Endothelial cell of umbilical vein (primary cell): ENCODE measurements around the gene VPREB3. TPM values are rescaled to one million over a fixed set of nuclear protein-coding genes. Genes with fewer than 3 reads are reported as not detected.

Experiments used
- BruUV-seq: library from RNA; stranded (reverse); fragments of 400-500 nt; replicated peaks from 2 replicates; lab custom pipeline; 2021; lab: Mats Ljungman, UMichigan
- CTCF ChIA-PET: fragments of 300-600, 350-600 bp; sonication (Branson Sonifier 250); formaldehyde crosslinking; loops from one replicate; lab custom pipeline; 2021; ENCODE audit warnings: antibody characterized with exemption, inconsistent platforms; lab: Charles Lee
- POLR2A ChIA-PET: fragments of 300-600, 350-600 bp; sonication (Branson Sonifier 250); formaldehyde crosslinking; loops from one replicate; lab custom pipeline; 2021; ENCODE audit warnings: antibody characterized with exemption, inconsistent platforms; lab: Charles Lee
- DNase-seq: peaks from one replicate; pipeline ENCODE4 v3.0.0-alpha.2; 2011; ENCODE audit warnings: low read depth, low spot score
- FAIRE-seq: peaks from 2 replicates; lab custom pipeline; 2011; peaks lifted over from hg19 to GRCh38; lab: Jason Lieb, UNC
- H2AFZ ChIP-seq: 2 replicates; pipeline ENCODE4 v1.6.0; 2012; ENCODE audit warnings: low read depth, low read length, control low read depth, inconsistent platforms
- H3K27ac ChIP-seq: 2 replicates; pipeline ENCODE4 v1.5.1; 2011; ENCODE audit warnings: low read depth, mild to moderate bottlenecking, control low read depth, low read length, moderate library complexity; ENCODE audit not compliant: insufficient read depth
- H3K27me3 ChIP-seq, 2 experiments: 2 replicates each; pipeline versions ENCODE4 v1.6.0 to v1.6.1; 2011; ENCODE audit warnings: low read length in 2 of 2, mixed read lengths in 1 of 2; ENCODE audit not compliant: control insufficient read depth in 2 of 2, insufficient read depth in 2 of 2
- H3K36me3 ChIP-seq, 2 experiments: 2 replicates in 1 of 2; 3 replicates in 1 of 2; pipeline ENCODE4 v1.5.1; 2011; ENCODE audit warnings: low read length in 2 of 2, mild to moderate bottlenecking in 1 of 2, moderate library complexity in 1 of 2; ENCODE audit not compliant: control insufficient read depth in 2 of 2, insufficient read depth in 2 of 2; ENCODE audit errors: extremely low read depth in 1 of 2
- H3K4me1 ChIP-seq: 3 replicates; pipeline ENCODE4 v1.5.1; 2011; ENCODE audit warnings: mild to moderate bottlenecking, low read length; ENCODE audit not compliant: control insufficient read depth, insufficient read depth; ENCODE audit errors: extremely low read depth
- H3K4me2 ChIP-seq: 2 replicates; pipeline ENCODE4 v1.6.1; 2011; ENCODE audit warnings: low read length, control low read depth, mixed read lengths; ENCODE audit not compliant: insufficient read depth
- H3K4me3 ChIP-seq, 3 experiments: fragments of 200-600 bp in 1 of 3; sonication (generic), shearing (Covaris generic) in 1 of 3; replicated peaks in 1 of 3; 2 replicates each; pipeline ENCODE4 v1.5.1; 2011 to 2016; ENCODE audit warnings: control low read depth in 3 of 3, low read length in 3 of 3, mild to moderate bottlenecking in 2 of 3, inconsistent platforms in 1 of 3, low read depth in 1 of 3, moderate library complexity in 1 of 3; ENCODE audit not compliant: insufficient read depth in 1 of 3
- H3K79me2 ChIP-seq: 2 replicates; pipeline ENCODE4 v1.6.0; 2012; ENCODE audit warnings: low read length, inconsistent platforms; ENCODE audit not compliant: control insufficient read depth, insufficient read depth
- H3K9ac ChIP-seq: replicated peaks from 2 replicates; pipeline ENCODE3; 2011; ENCODE audit warnings: low read length, control low read depth; ENCODE audit not compliant: insufficient read depth; ENCODE audit errors: extremely low read depth
- H3K9me1 ChIP-seq: replicated peaks from 3 replicates; pipeline ENCODE4 v1.6.0; 2011; ENCODE audit warnings: mild to moderate bottlenecking, low read length; ENCODE audit not compliant: control insufficient read depth, insufficient read depth; ENCODE audit errors: extremely low read depth
- H3K9me3 ChIP-seq: replicated peaks from 2 replicates; pipeline ENCODE4 v1.5.1; 2012; ENCODE audit warnings: low read length, inconsistent platforms; ENCODE audit not compliant: control insufficient read depth, insufficient read depth
- H4K20me1 ChIP-seq: replicated peaks from 2 replicates; pipeline ENCODE3; 2011; ENCODE audit warnings: mild to moderate bottlenecking, low read length; ENCODE audit not compliant: control insufficient read depth, insufficient read depth; ENCODE audit errors: extremely low read depth
- EZH2 ChIP-seq: IDR thresholded peaks from 2 replicates; pipeline ENCODE4 v1.6.1; 2012; ENCODE audit warnings: borderline replicate concordance, low read depth, mild to moderate bottlenecking, moderate library complexity, low read length, inconsistent platforms; ENCODE audit not compliant: severe bottlenecking
- FOS ChIP-seq: IDR thresholded peaks from 2 replicates; pipeline ENCODE4 v1.6.1; 2011; ENCODE audit warnings: mild to moderate bottlenecking, low read length, moderate library complexity, borderline replicate concordance; ENCODE audit not compliant: insufficient read depth
- GATA2 ChIP-seq: IDR thresholded peaks from 2 replicates; pipeline ENCODE4 v1.7.0; 2011; ENCODE audit warnings: low read depth, mild to moderate bottlenecking, moderate library complexity, mixed read lengths, low read length; ENCODE audit not compliant: insufficient read length, insufficient read depth
- JUN ChIP-seq: IDR thresholded peaks from 2 replicates; pipeline ENCODE4 v1.6.1; 2011; ENCODE audit warnings: borderline replicate concordance, low read depth; ENCODE audit not compliant: insufficient read length, insufficient read depth
- MYC ChIP-seq: IDR thresholded peaks from one replicate; pipeline ENCODE4 v1.6.1; 2011; ENCODE audit warnings: mild to moderate bottlenecking, low read depth, low read length
- POLR2A ChIP-seq: IDR thresholded peaks from 2 replicates; pipeline ENCODE4 v1.6.1; 2012; ENCODE audit warnings: low read depth, mild to moderate bottlenecking, control low read depth, low read length
- POLR2AphosphoS5 ChIP-seq: IDR thresholded peaks from 2 replicates; pipeline ENCODE4 v1.6.1; 2012; ENCODE audit warnings: low read depth, mild to moderate bottlenecking, control low read depth, low read length, moderate library complexity; ENCODE audit not compliant: insufficient read depth
- dilution Hi-C: fragments of 300-500 bp; cut with MboI; formaldehyde crosslinking; loops from one replicate; pipeline ENCODE4 v1.15.0; 2019; ENCODE audit warnings: low sequenced_read_pairs; ENCODE audit not compliant: extremely low pct_ligation_motif_present
- intact Hi-C: fragments of 100-400 bp; cut with micrococcal nuclease; formaldehyde crosslinking; loops from one replicate; pipeline ENCODE4 v1.10.0; 2022
- polyA plus RNA-seq, 4 experiments: library from polyadenylated mRNA; depleted of rRNA in 3 of 4; stranded (reverse) in 3 of 4; unstranded in 1 of 4; fragments of >200 nt; gene quantifications; 2 replicates each; pipeline versions ENCODE4 v1.2.1 to v1.2.3, GENCODE V29; 2011 to 2012; ENCODE audit warnings: missing spikeins in 1 of 4
- total RNA-seq: library from RNA; stranded (reverse); gene quantifications from 2 replicates; pipeline ENCODE4 v1.2.3, GENCODE V29; 2021
- TF ChIP-seq, protein P1 (sequence below): IDR thresholded peaks from 2 replicates; pipeline ENCODE4 v1.6.1; 2011; ENCODE audit not compliant: insufficient read depth, insufficient read length
- TF ChIP-seq, protein P2 (sequence below), 2 donors: IDR thresholded peaks; 1 replicate in 1 of 2; 2 replicates in 1 of 2; pipeline ENCODE4 v1.5.1; 2011; ENCODE audit warnings: low read length in 2 of 2, mild to moderate bottlenecking in 2 of 2, moderate library complexity in 2 of 2, control low read depth in 1 of 2, inconsistent platforms in 1 of 2, low read depth in 1 of 2; ENCODE audit not compliant: insufficient read depth in 1 of 2; ENCODE audit errors: extremely low read depth in 1 of 2

Gene VPREB3
- total and polyA plus RNA-seq, 2 donors (not counting 3 experiments of a cell fraction or from before 2014, with no cell fraction given): not detected

DNA sequence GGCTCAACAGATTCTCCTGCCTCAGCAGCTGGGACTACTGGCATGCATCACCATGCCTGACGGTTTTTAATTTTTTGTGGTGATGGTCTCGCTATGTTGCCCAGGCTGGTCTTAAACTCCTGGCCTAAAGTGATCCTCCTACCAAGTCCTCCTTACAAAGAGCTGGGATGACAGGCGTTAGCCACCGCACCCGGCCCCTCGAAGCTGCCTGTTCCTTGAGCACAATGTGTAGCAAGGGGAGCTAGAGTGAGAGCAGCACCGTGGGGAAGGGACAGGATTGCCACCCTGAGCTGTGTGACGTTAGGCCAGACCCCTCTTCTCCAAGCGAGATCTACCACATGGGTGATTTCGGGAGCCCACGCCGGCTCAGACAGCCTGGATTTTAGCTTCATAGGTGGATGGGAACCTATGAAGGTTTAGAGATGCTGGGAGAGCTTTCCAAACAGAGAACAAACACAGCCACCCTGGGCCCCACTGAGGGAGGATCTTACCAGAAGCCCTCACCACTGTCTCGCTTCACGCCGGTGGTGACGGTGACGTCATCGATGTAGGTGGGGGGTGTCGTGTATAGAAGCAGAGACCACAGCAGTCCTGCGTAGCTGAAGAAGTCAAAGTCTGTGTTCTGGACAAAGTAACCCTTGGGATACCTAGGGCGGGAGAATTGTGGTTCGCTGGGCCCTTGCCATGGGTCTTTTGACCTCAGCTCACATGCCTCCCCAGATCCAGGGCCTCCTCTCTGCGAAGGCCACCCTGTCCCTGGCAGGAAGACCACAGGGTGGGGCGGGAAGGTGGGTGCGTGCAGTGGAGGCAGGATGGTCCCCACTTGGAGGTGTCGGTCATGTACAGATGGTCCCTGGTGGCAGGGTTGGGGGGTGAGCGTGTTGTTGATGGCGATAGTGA is 40.3 kb downstream of the VPREB3 start:
- Histone ChIP-seq H3K9me1 (no peaks in the 10 kb centered on the region), H3K9me3 (no peaks in the 10 kb centered on the region), H3K27ac (no peak overlapping the region), H2AFZ (no peak overlapping the region), H4K20me1 (no peaks in the 10 kb centered on the region), H3K9ac (no peak overlapping the region), H3K27me3 (no peaks in the 10 kb centered on the region), H3K4me3 (no peak overlapping the region), H3K36me3 (peaks cover 6 to 16% of the 10 kb centered on the region in 2 experiments), H3K4me1 (no peaks in the 10 kb centered on the region), H3K79me2 (peaks cover 14% of the 10 kb centered on the region), H3K4me2 (no peak overlapping the region)
- POLR2A ChIA-PET: no interaction called here
- CTCF ChIA-PET: interaction anchor here (1.2 to 2.0 kb wide), 2 partner anchors 57 to 136 kb away, joined by 3 to 5 read pairs; no protein-coding TSS in a partner anchor
- TF ChIP-seq EZH2: no peak
- no peak for TF ChIP-seq POLR2A
- TF ChIP-seq JUN: no peak
- TF ChIP-seq, protein P1, sequence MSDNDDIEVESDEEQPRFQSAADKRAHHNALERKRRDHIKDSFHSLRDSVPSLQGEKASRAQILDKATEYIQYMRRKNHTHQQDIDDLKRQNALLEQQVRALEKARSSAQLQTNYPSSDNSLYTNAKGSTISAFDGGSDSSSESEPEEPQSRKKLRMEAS: no peak
- no peak for TF ChIP-seq GATA2
- TF ChIP-seq POLR2AphosphoS5: no peak
- TF ChIP-seq, protein P2, sequence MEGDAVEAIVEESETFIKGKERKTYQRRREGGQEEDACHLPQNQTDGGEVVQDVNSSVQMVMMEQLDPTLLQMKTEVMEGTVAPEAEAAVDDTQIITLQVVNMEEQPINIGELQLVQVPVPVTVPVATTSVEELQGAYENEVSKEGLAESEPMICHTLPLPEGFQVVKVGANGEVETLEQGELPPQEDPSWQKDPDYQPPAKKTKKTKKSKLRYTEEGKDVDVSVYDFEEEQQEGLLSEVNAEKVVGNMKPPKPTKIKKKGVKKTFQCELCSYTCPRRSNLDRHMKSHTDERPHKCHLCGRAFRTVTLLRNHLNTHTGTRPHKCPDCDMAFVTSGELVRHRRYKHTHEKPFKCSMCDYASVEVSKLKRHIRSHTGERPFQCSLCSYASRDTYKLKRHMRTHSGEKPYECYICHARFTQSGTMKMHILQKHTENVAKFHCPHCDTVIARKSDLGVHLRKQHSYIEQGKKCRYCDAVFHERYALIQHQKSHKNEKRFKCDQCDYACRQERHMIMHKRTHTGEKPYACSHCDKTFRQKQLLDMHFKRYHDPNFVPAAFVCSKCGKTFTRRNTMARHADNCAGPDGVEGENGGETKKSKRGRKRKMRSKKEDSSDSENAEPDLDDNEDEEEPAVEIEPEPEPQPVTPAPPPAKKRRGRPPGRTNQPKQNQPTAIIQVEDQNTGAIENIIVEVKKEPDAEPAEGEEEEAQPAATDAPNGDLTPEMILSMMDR (IDR thresholded peaks at IDR 0.05; ENCODE audit: extremely low read depth in 1 of 2, insufficient read depth in 1 of 2, low read depth in 1 of 2, low read length in 2 of 2): no peak
- TF ChIP-seq MYC: no peak
- TF ChIP-seq FOS: no peak
- no TSS peak for BruUV-seq
- DNase-seq (no peak), FAIRE-seq (no peak)
- intact Hi-C loops (no loop called here), dilution Hi-C loops (no loop called here)
